K562 (cell line): ENCODE data around the gene LAMA1. TPM values are rescaled to one million over a fixed set of nuclear protein-coding genes. Genes with fewer than 3 reads are reported as not detected.

Experiments
- ATAC-seq: fragments of 200-7000 bp; cut with Tn5 transposase; 3 replicates; pipeline ENCODE4 v1.9.1; 2020; ENCODE audit warnings: moderate library complexity
- BruUV-seq: library from RNA; stranded (reverse); fragments of 400-500 nt; replicated peaks from 2 replicates; lab custom pipeline; 2021; lab: Mats Ljungman, UMichigan
- CTCF ChIA-PET: fragments of 300-600 bp; formaldehyde crosslinking; extraction: SDS; loops from one replicate; lab custom pipeline; 2021; ENCODE audit warnings: low intra/inter-chr PET ratio; lab: Yijun Ruan, JAX
- POLR2A ChIA-PET: fragments of 300-600, 350-650 bp; sonication (Branson Sonifier 250); formaldehyde crosslinking; extraction: SDS; loops from one replicate; lab custom pipeline; 2021; ENCODE audit warnings: antibody characterized with exemption, inconsistent platforms; lab: Yijun Ruan, JAX
- DNase-seq, 4 experiments: peaks; one replicate each; pipeline versions ENCODE4 v3.0.0 to v3.0.0-alpha.2; 2011 to 2018; ENCODE audit warnings: low spot score in 3 of 4, mixed read lengths in 3 of 4; ENCODE audit errors: extremely low read depth in 1 of 4
- FAIRE-seq: peaks from 2 replicates; lab custom pipeline; 2011; peaks lifted over from hg19 to GRCh38; lab: Jason Lieb, UNC
- H2AFZ ChIP-seq: 2 replicates; pipeline ENCODE4 v1.6.0; 2011; ENCODE audit warnings: low read depth, low read length, control low read depth, inconsistent platforms
- H3K27ac ChIP-seq: fragments of 200-600 bp; 3 replicates; pipeline ENCODE4 v1.8.0; 2011; ENCODE audit warnings: low read depth, mild to moderate bottlenecking, control low read depth, inconsistent platforms, low read length, moderate library complexity, mixed read lengths; ENCODE audit errors: extremely low read depth
- H3K27me3 ChIP-seq, 2 experiments: fragments of 300-600 bp in 1 of 2; 2 replicates in 1 of 2; 3 replicates in 1 of 2; pipeline versions ENCODE4 v1.6.0 to v1.8.0; 2011; ENCODE audit warnings: inconsistent platforms in 2 of 2, low read length in 2 of 2, mild to moderate bottlenecking in 1 of 2, mixed read lengths in 1 of 2, moderate library complexity in 1 of 2; ENCODE audit not compliant: control insufficient read depth in 2 of 2, insufficient read depth in 2 of 2
- H3K36me3 ChIP-seq: fragments of 300-600 bp; 3 replicates; pipeline ENCODE4 v1.8.0; 2011; ENCODE audit warnings: mild to moderate bottlenecking, low read length, inconsistent platforms; ENCODE audit not compliant: control insufficient read depth, insufficient read depth
- H3K4me1 ChIP-seq, 2 experiments: fragments of 200-600 bp in 1 of 2; replicated peaks in 1 of 2; 2 replicates in 1 of 2; 3 replicates in 1 of 2; pipeline versions ENCODE4 v1.5.1 to v1.8.0; 2011; ENCODE audit warnings: inconsistent platforms in 2 of 2, low read length in 2 of 2, mild to moderate bottlenecking in 1 of 2, mixed read lengths in 1 of 2, moderate library complexity in 1 of 2; ENCODE audit not compliant: control insufficient read depth in 2 of 2, insufficient read depth in 2 of 2
- H3K4me2 ChIP-seq: 2 replicates; pipeline ENCODE4 v1.6.1; 2011; ENCODE audit warnings: low read length, control low read depth, inconsistent platforms, mixed read lengths; ENCODE audit not compliant: insufficient read depth
- H3K4me3 ChIP-seq: fragments of 200-600 bp; sonication (generic), shearing (Covaris generic); 2 replicates; pipeline ENCODE4 v1.5.1; 2016; ENCODE audit warnings: control low read depth, inconsistent platforms
- H3K79me2 ChIP-seq: fragments of 200-600 bp; 3 replicates; pipeline ENCODE4 v1.8.0; 2011; ENCODE audit warnings: low read length, inconsistent platforms; ENCODE audit not compliant: control insufficient read depth, insufficient read depth
- H3K9ac ChIP-seq, 2 experiments: 2 replicates each; pipeline versions ENCODE4 v1.6.0 to v1.6.1; 2011; ENCODE audit warnings: low read depth in 2 of 2, low read length in 2 of 2, control low read depth in 1 of 2, inconsistent platforms in 1 of 2, mild to moderate bottlenecking in 1 of 2, mixed read lengths in 1 of 2; ENCODE audit not compliant: insufficient read depth in 1 of 2
- H3K9me1 ChIP-seq: one replicate; pipeline ENCODE4 v1.6.0; 2011; ENCODE audit warnings: inconsistent platforms, mild to moderate bottlenecking, low read length, moderate library complexity; ENCODE audit not compliant: control insufficient read depth, insufficient read depth
- H3K9me3 ChIP-seq: replicated peaks from 2 replicates; pipeline ENCODE4 v1.5.1; 2011; ENCODE audit warnings: low read depth, low read length, inconsistent platforms; ENCODE audit not compliant: control insufficient read depth, insufficient read depth
- H4K20me1 ChIP-seq: replicated peaks from 2 replicates; pipeline ENCODE4 v1.6.1; 2011; ENCODE audit warnings: low read length, inconsistent platforms, mixed read lengths; ENCODE audit not compliant: control insufficient read depth, insufficient read depth
- CBFB ChIP-seq: sonication (generic); formaldehyde crosslinking; IDR thresholded peaks from 2 replicates; pipeline ENCODE4 v1.4.0; 2020; ENCODE audit warnings: mild to moderate bottlenecking, missing genetic modification reagents
- HCFC1 ChIP-seq: IDR thresholded peaks from 2 replicates; pipeline ENCODE4 v1.6.1; 2012; ENCODE audit warnings: low read depth, low read length, improper control_type of control experiment
- HDAC6 ChIP-seq: IDR thresholded peaks from 2 replicates; pipeline ENCODE4 v1.6.1; 2012; ENCODE audit warnings: low read depth, mild to moderate bottlenecking, control low read depth, inconsistent platforms, low read length, moderate library complexity
- HMG20A ChIP-seq: fragments of 450-650 bp; formaldehyde crosslinking; conservative IDR thresholded peaks from 2 replicates; pipeline ENCODE4 v1.4.0; 2020; ENCODE audit warnings: mild to moderate bottlenecking, mixed read lengths
- ZBED1 ChIP-seq: IDR thresholded peaks from 2 replicates; pipeline ENCODE4 v1.6.1; 2014
- WGBS: fragments of 100-300 bp; shearing (Covaris generic); methylation state at CpG from one replicate; pipeline ENCODE4 v1.1.6; 2016; ENCODE audit warnings: low coverage, mixed read lengths; ENCODE audit not compliant: insufficient coverage; ENCODE audit errors: missing lambda C conversion rate; 5-methylcytosine and 5-hydroxymethylcytosine counted together
- in situ Hi-C: fragments of 300-500 bp; cut with MboI; formaldehyde crosslinking; loops from 4 replicates; pipeline ENCODE4 v1.15.0; 2018; ENCODE audit warnings: inconsistent platforms, mixed read lengths
- intact Hi-C: fragments of 100-400 bp; cut with micrococcal nuclease; formaldehyde crosslinking; loops from 2 replicates; pipeline ENCODE4 v1.14.2; 2022
- polyA plus RNA-seq, 8 experiments: library from polyadenylated mRNA; depleted of rRNA in 4 of 8; stranded (reverse) in 5 of 8; unstranded in 3 of 8; fragments of >200 nt; fragmentation: Nextera tagmentation in 2 of 8; fragmentation: Illumina TruSeq in 1 of 8; extraction: Ambion mirVana in 2 of 8; extraction: Trizol in 1 of 8; gene quantifications; 2 replicates each; pipeline versions ENCODE4 v1.2.1 to v1.2.3, GENCODE V29; 2011 to 2014; ENCODE audit warnings: inconsistent platforms in 1 of 8, missing spikeins in 1 of 8
- total RNA-seq, 7 experiments: library from RNA; depleted of rRNA in 6 of 7; stranded (reverse); fragments of >200 nt in 6 of 7; fragmentation: Illumina TruSeq in 2 of 7; extraction: Trizol in 2 of 7; gene quantifications; 2 replicates each; pipeline versions ENCODE4 v1.2.1 to v1.2.3, GENCODE V29; 2011 to 2021; ENCODE audit warnings: low replicate concordance in 1 of 7
- TF ChIP-seq, protein P1 (sequence below): fragments of 250-450 bp; sonication (Bioruptor Pico); IDR thresholded peaks from 2 replicates; pipeline ENCODE4 v1.9.0; 2021; ENCODE audit warnings: mild to moderate bottlenecking, inconsistent platforms
- TF ChIP-seq, protein P2 (sequence below): sonication (generic); formaldehyde crosslinking; IDR thresholded peaks from 2 replicates; pipeline ENCODE4 v1.8.0; 2022; ENCODE audit warnings: mild to moderate bottlenecking, missing genetic modification reagents, borderline replicate concordance
- TF ChIP-seq, protein P3 (sequence below): fragments of 450-650 bp; conservative IDR thresholded peaks from 2 replicates; pipeline ENCODE4 v1.6.1; 2016; ENCODE audit warnings: missing genetic modification characterization, low read depth, mild to moderate bottlenecking, missing compliant biosample characterization, moderate library complexity
- TF ChIP-seq, protein P4 (sequence below): fragments of 450-650 bp; formaldehyde crosslinking; IDR thresholded peaks from 2 replicates; pipeline ENCODE4 v1.4.0; 2020; ENCODE audit warnings: mild to moderate bottlenecking, moderate library complexity
- TF ChIP-seq, protein P5 (sequence below): IDR thresholded peaks from 2 replicates; pipeline ENCODE4 v1.6.1; 2014; ENCODE audit warnings: antibody characterized with exemption

Gene LAMA1
- total and polyA plus RNA-seq, 9 of the 15 experiments (the other 6 are each of a cell fraction or from before 2014, with no cell fraction given) = 0.04 TPM; not detected in 8

DNA sequence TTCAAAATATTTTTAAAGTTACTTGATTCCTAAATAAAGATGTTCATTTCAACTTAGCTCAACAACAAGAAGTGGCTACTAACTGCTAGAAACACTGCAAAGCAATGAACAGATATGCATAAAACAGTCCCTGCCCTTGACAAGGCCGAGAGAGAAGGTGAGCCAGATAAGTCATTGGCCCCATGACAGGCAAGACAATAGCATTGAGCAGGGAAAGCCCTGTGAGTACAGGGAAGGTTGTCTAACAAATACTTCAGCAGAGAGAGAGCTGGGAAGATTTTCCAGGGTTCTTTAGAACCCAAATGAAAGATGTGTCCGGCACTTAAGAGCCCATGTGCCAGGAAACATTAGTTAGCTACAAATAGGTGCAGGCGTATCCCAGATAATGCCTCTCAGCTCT, 4.7 kb downstream of the LAMA1 start (continued):
- TF ChIP-seq, protein P1, sequence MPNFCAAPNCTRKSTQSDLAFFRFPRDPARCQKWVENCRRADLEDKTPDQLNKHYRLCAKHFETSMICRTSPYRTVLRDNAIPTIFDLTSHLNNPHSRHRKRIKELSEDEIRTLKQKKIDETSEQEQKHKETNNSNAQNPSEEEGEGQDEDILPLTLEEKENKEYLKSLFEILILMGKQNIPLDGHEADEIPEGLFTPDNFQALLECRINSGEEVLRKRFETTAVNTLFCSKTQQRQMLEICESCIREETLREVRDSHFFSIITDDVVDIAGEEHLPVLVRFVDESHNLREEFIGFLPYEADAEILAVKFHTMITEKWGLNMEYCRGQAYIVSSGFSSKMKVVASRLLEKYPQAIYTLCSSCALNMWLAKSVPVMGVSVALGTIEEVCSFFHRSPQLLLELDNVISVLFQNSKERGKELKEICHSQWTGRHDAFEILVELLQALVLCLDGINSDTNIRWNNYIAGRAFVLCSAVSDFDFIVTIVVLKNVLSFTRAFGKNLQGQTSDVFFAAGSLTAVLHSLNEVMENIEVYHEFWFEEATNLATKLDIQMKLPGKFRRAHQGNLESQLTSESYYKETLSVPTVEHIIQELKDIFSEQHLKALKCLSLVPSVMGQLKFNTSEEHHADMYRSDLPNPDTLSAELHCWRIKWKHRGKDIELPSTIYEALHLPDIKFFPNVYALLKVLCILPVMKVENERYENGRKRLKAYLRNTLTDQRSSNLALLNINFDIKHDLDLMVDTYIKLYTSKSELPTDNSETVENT = no peak
- TF ChIP-seq, protein P2, sequence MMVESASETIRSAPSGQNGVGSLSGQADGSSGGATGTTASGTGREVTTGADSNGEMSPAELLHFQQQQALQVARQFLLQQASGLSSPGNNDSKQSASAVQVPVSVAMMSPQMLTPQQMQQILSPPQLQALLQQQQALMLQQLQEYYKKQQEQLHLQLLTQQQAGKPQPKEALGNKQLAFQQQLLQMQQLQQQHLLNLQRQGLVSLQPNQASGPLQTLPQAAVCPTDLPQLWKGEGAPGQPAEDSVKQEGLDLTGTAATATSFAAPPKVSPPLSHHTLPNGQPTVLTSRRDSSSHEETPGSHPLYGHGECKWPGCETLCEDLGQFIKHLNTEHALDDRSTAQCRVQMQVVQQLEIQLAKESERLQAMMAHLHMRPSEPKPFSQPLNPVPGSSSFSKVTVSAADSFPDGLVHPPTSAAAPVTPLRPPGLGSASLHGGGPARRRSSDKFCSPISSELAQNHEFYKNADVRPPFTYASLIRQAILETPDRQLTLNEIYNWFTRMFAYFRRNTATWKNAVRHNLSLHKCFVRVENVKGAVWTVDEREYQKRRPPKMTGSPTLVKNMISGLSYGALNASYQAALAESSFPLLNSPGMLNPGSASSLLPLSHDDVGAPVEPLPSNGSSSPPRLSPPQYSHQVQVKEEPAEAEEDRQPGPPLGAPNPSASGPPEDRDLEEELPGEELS (CRISPR knock-in tag) = no peak

DNA sequence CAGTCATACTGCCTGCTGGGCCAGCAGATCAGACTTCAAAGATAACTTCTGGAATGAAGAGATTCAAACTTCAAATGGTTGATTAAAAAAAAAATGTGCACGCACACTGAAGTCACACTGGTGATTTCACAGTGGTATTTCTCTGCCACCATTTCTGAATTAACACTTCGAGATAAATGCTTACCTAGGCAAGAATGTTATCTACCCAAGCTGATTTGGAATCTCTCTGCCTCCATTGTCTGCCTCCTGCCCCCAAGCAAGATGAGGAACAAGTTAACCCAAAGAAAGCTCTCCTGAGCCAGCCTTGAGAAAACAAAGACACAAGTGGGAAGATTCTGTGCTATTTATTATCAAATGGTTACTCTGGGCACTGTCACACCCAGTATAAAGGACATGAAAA, 6.5 kb downstream of the LAMA1 start:
- 0% methylated on average over 2 of the region's 2 CpGs for WGBS
- no TSS peak for BruUV-seq
- DNase-seq (no peak), ATAC-seq (no peak), FAIRE-seq (no peak)
- Histone ChIP-seq H3K4me1 (no peaks in the 10 kb centered on the region), H3K9me1 (no peaks in the 10 kb centered on the region), H3K4me2 (no peak overlapping the region), H3K4me3 (no peak overlapping the region), H3K9me3 (no peaks in the 10 kb centered on the region), H2AFZ (no peak overlapping the region), H3K36me3 (no peaks in the 10 kb centered on the region), H3K27ac (no peak overlapping the region), H3K9ac (no peak overlapping the region), H3K27me3 (peaks cover 8 to 21% of the 10 kb centered on the region in 2 experiments; a peak in 3 of 5 replicates), H3K79me2 (no peaks in the 10 kb centered on the region), H4K20me1 (0 out of 2 replicates have a peak, but pooled peaks cover 3% of the 10 kb centered on the region)
- in situ Hi-C loops (no loop called here), intact Hi-C loops (no loop called here)
- CTCF ChIA-PET = no interaction called here
- POLR2A ChIA-PET = no interaction called here
- TF ChIP-seq, protein P3, sequence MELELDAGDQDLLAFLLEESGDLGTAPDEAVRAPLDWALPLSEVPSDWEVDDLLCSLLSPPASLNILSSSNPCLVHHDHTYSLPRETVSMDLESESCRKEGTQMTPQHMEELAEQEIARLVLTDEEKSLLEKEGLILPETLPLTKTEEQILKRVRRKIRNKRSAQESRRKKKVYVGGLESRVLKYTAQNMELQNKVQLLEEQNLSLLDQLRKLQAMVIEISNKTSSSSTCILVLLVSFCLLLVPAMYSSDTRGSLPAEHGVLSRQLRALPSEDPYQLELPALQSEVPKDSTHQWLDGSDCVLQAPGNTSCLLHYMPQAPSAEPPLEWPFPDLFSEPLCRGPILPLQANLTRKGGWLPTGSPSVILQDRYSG (tag) = no peak
- TF ChIP-seq HMG20A (CRISPR knock-in tag) (no peak), HDAC6 (no peak), CBFB (no peak), ZBED1 (no peak), HCFC1 (no peak)
- TF ChIP-seq, protein P4, sequence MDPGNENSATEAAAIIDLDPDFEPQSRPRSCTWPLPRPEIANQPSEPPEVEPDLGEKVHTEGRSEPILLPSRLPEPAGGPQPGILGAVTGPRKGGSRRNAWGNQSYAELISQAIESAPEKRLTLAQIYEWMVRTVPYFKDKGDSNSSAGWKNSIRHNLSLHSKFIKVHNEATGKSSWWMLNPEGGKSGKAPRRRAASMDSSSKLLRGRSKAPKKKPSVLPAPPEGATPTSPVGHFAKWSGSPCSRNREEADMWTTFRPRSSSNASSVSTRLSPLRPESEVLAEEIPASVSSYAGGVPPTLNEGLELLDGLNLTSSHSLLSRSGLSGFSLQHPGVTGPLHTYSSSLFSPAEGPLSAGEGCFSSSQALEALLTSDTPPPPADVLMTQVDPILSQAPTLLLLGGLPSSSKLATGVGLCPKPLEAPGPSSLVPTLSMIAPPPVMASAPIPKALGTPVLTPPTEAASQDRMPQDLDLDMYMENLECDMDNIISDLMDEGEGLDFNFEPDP (CRISPR knock-in tag) = no peak
- TF ChIP-seq, protein P5, sequence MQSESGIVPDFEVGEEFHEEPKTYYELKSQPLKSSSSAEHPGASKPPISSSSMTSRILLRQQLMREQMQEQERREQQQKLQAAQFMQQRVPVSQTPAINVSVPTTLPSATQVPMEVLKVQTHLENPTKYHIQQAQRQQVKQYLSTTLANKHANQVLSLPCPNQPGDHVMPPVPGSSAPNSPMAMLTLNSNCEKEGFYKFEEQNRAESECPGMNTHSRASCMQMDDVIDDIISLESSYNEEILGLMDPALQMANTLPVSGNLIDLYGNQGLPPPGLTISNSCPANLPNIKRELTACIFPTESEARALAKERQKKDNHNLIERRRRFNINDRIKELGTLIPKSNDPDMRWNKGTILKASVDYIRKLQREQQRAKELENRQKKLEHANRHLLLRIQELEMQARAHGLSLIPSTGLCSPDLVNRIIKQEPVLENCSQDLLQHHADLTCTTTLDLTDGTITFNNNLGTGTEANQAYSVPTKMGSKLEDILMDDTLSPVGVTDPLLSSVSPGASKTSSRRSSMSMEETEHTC = no peak
